Keratinocyte (primary cell): ENCODE measurements around the gene PDZRN4. TPM values are rescaled to one million over a fixed set of nuclear protein-coding genes. Genes with fewer than 3 reads are reported as not detected.

ENCODE experiments used
- DNase-seq: peaks from one replicate; pipeline ENCODE4 v3.0.0-alpha.2; 2011; ENCODE audit warnings: low read depth, missing footprints, low spot score
- FAIRE-seq: peaks from 2 replicates; lab custom pipeline; 2011; peaks lifted over from hg19 to GRCh38; lab: Jason Lieb, UNC
- H2AFZ ChIP-seq: 2 replicates; pipeline ENCODE4 v1.6.0; 2012; ENCODE audit warnings: low read length, control low read depth, inconsistent platforms; ENCODE audit not compliant: control insufficient read depth
- H3K27ac ChIP-seq: 2 replicates; pipeline ENCODE4 v1.5.1; 2011; ENCODE audit warnings: low read length; ENCODE audit not compliant: control insufficient read depth, insufficient read depth
- H3K27me3 ChIP-seq: 3 replicates; pipeline ENCODE4 v1.6.0; 2011; ENCODE audit warnings: low read length; ENCODE audit not compliant: control insufficient read depth, insufficient read depth; ENCODE audit errors: extremely low read depth
- H3K36me3 ChIP-seq, 2 experiments: 2 replicates in 1 of 2; 3 replicates in 1 of 2; pipeline ENCODE4 v1.5.1; 2011; ENCODE audit warnings: low read length in 2 of 2, mild to moderate bottlenecking in 1 of 2; ENCODE audit not compliant: control insufficient read depth in 2 of 2, insufficient read depth in 2 of 2; ENCODE audit errors: extremely low read depth in 1 of 2
- H3K4me1 ChIP-seq: 3 replicates; pipeline ENCODE4 v1.5.1; 2011; ENCODE audit warnings: low read length; ENCODE audit not compliant: control insufficient read depth, insufficient read depth; ENCODE audit errors: extremely low read depth
- H3K4me2 ChIP-seq: 3 replicates; pipeline ENCODE4 v1.6.0; 2011; ENCODE audit warnings: low read depth, low read length; ENCODE audit not compliant: control insufficient read depth, insufficient read depth; ENCODE audit errors: extremely low read depth
- H3K4me3 ChIP-seq, 3 experiments: fragments of 200-600 bp in 1 of 3; sonication (generic) in 1 of 3; 2 replicates in 2 of 3; 3 replicates in 1 of 3; pipeline ENCODE4 v1.5.1; 2011 to 2016; ENCODE audit warnings: low read length in 3 of 3, mild to moderate bottlenecking in 3 of 3, control low read depth in 2 of 3, inconsistent platforms in 1 of 3, low read depth in 1 of 3, mixed read lengths in 1 of 3, mixed run types in 1 of 3, moderate library complexity in 1 of 3; ENCODE audit not compliant: control insufficient read depth in 2 of 3, insufficient read depth in 2 of 3; ENCODE audit errors: extremely low read depth in 1 of 3
- H3K79me2 ChIP-seq: 2 replicates; pipeline ENCODE4 v1.6.0; 2012; ENCODE audit warnings: low read length; ENCODE audit not compliant: control insufficient read depth, insufficient read depth
- H3K9ac ChIP-seq: 3 replicates; pipeline ENCODE4 v1.6.0; 2011; ENCODE audit warnings: low read length; ENCODE audit not compliant: control insufficient read depth, insufficient read depth; ENCODE audit errors: extremely low read depth
- H3K9me1 ChIP-seq: 3 replicates; pipeline ENCODE4 v1.6.0; 2011; ENCODE audit warnings: low read length; ENCODE audit not compliant: control insufficient read depth, insufficient read depth; ENCODE audit errors: extremely low read depth
- H3K9me3 ChIP-seq: 2 replicates; pipeline ENCODE4 v1.5.1; 2012; ENCODE audit warnings: low read depth, low read length; ENCODE audit not compliant: control insufficient read depth
- H4K20me1 ChIP-seq: 3 replicates; pipeline ENCODE4 v1.6.0; 2011; ENCODE audit warnings: low read length; ENCODE audit not compliant: control insufficient read depth, insufficient read depth; ENCODE audit errors: extremely low read depth
- EZH2 ChIP-seq: IDR thresholded peaks from one replicate; pipeline ENCODE4 v1.6.1; 2012; ENCODE audit warnings: inconsistent platforms, mild to moderate bottlenecking, low read length, moderate library complexity
- dilution Hi-C: fragments of 300-500 bp; cut with MboI; formaldehyde crosslinking; loops from one replicate; pipeline ENCODE4 v1.7.0; 2020; ENCODE audit warnings: low sequenced_read_pairs; ENCODE audit not compliant: extremely low pct_ligation_motif_present
- polyA plus RNA-seq, 5 experiments: library from polyadenylated mRNA; depleted of rRNA in 3 of 5; stranded (reverse) in 3 of 5; stranded (forward) in 1 of 5; unstranded in 1 of 5; fragments of >200 nt; gene quantifications; 1 replicate in 1 of 5; 2 replicates in 3 of 5; 3 replicates in 1 of 5; pipeline versions ENCODE4 v1.2.1 to v1.2.3, GENCODE V29; 2011 to 2012; ENCODE audit warnings: missing spikeins in 2 of 5, low read depth in 1 of 5, low replicate concordance in 1 of 5
- TF ChIP-seq, protein P1 (sequence below), 3 experiments: IDR thresholded peaks in 1 of 3; conservative IDR thresholded peaks in 1 of 3; optimal IDR thresholded peaks in 1 of 3; 2 replicates in 2 of 3; 3 replicates in 1 of 3; pipeline versions ENCODE3 to v1.5.1; 2011; ENCODE audit warnings: low read length in 3 of 3, mild to moderate bottlenecking in 3 of 3, moderate library complexity in 2 of 3, control low read depth in 1 of 3, inconsistent platforms in 1 of 3; ENCODE audit not compliant: insufficient read depth in 2 of 3; ENCODE audit errors: extremely low read depth in 1 of 3

PDZRN4 gene
- polyA plus RNA-seq, 1 donor (not counting 4 experiments of a cell fraction or from before 2014, with no cell fraction given), result not detected

DNA sequence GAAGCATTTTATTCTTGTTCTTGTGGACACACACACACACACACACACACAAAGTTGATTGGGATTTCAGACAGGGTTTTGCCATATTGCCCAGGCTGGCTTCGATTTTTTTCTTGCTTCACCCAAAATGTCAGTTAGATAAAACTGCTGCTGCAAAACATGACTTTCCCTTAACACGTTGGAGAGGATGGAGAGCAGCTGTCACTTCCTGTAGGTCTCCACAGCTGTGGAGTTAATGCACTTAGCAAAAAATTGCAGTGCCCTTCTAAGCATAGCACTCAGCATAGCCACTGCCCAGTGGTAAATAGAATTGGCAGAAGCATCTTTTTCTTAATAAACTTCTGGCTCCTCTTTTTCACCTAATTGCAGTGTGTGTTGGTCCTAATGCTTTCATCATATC, 54.5 kb downstream of the PDZRN4 start:
- no peak overlapping the region for H2AFZ ChIP-seq
- no peaks in the 10 kb centered on the region for H3K9me3 ChIP-seq
- H3K36me3 ChIP-seq, result no peaks in the 10 kb centered on the region
- FAIRE-seq, result no peak
- no peaks in the 10 kb centered on the region for H4K20me1 ChIP-seq
- DNase-seq, result no peak
- no peaks in the 10 kb centered on the region for H3K27me3 ChIP-seq
- H3K4me1 ChIP-seq, result no peaks in the 10 kb centered on the region
- no peaks in the 10 kb centered on the region for H3K79me2 ChIP-seq
- H3K4me3 ChIP-seq, result no peak overlapping the region
- no peak overlapping the region for H3K9ac ChIP-seq
- dilution Hi-C loops, result no loop called here
- H3K9me1 ChIP-seq, result no peaks in the 10 kb centered on the region
- H3K4me2 ChIP-seq, result no peak overlapping the region
- no peak overlapping the region for H3K27ac ChIP-seq
- TF ChIP-seq EZH2, result no peak
- TF ChIP-seq, protein P1, sequence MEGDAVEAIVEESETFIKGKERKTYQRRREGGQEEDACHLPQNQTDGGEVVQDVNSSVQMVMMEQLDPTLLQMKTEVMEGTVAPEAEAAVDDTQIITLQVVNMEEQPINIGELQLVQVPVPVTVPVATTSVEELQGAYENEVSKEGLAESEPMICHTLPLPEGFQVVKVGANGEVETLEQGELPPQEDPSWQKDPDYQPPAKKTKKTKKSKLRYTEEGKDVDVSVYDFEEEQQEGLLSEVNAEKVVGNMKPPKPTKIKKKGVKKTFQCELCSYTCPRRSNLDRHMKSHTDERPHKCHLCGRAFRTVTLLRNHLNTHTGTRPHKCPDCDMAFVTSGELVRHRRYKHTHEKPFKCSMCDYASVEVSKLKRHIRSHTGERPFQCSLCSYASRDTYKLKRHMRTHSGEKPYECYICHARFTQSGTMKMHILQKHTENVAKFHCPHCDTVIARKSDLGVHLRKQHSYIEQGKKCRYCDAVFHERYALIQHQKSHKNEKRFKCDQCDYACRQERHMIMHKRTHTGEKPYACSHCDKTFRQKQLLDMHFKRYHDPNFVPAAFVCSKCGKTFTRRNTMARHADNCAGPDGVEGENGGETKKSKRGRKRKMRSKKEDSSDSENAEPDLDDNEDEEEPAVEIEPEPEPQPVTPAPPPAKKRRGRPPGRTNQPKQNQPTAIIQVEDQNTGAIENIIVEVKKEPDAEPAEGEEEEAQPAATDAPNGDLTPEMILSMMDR (optimal IDR thresholded peaks at IDR 0.05 in 1 of 3, IDR thresholded peaks at IDR 0.05 in 1 of 3, conservative IDR thresholded peaks at IDR 0.05 in 1 of 3; ENCODE audit: extremely low read depth in 1 of 3, insufficient read depth in 2 of 3, low read length in 3 of 3), result no peak

DNA sequence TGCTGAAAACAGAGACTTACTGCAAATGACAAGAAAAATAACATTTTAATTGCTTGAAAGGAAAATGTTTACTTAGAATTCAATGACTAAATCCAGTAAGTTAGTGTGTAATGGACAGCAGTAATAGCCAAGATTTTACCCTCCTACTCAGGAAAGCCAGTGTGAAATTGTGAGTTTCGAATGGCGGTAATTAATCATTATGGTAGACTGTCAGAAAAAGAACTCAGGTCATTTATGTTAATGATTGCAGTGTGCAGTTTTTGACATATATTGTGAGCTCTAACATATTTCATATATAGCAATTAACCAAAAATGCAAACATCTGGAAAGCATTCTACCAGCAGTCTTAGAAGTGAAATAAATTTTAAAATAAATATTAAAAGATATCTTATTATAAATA, 60.3 kb downstream of the PDZRN4 start:
- no peak overlapping the region for H3K9ac ChIP-seq
- peaks cover 9% of the 10 kb centered on the region for H3K4me1 ChIP-seq
- no peaks in the 10 kb centered on the region for H3K9me3 ChIP-seq
- no peaks in the 10 kb centered on the region for H3K79me2 ChIP-seq
- H4K20me1 ChIP-seq, result no peaks in the 10 kb centered on the region
- no peaks in the 10 kb centered on the region for H3K27me3 ChIP-seq
- H3K4me3 ChIP-seq, result no peak overlapping the region
- dilution Hi-C loops, result no loop called here
- H3K4me2 ChIP-seq, result no peak overlapping the region
- TF ChIP-seq EZH2, result no peak
- TF ChIP-seq, protein P1 (optimal IDR thresholded peaks at IDR 0.05 in 1 of 3, IDR thresholded peaks at IDR 0.05 in 1 of 3, conservative IDR thresholded peaks at IDR 0.05 in 1 of 3; ENCODE audit: extremely low read depth in 1 of 3, insufficient read depth in 2 of 3, low read length in 3 of 3), result no peak
- no peaks in the 10 kb centered on the region for H3K9me1 ChIP-seq
- no peak overlapping the region for H2AFZ ChIP-seq
- H3K27ac ChIP-seq, result no peak overlapping the region
- no peaks in the 10 kb centered on the region for H3K36me3 ChIP-seq
- DNase-seq (no peak), FAIRE-seq (no peak)
